Measurements from ENCODE around the gene ARRDC1.
"Not testable (repeated sequence)": the region's sequence is repeated elsewhere in the genome, so short reads cannot be mapped to it uniquely, and the experiment has no call there.

The ARRDC1 gene

GRCh38 chr9:137620048-137620405, 14.5 kb downstream of the ARRDC1 start:
- Mint-ChIP-seq H3K27me3 (ENCODE audit: low read depth, poor library complexity) (peaks cover 2% of the 10 kb centered on the region), H3K4me3 (peak overlapping the region; percentile 95), H3K36me3 (ENCODE audit: low read depth) (peaks cover 23% of the 10 kb centered on the region), H3K27ac (peak overlapping the region; percentile 96), H3K4me1 (peaks cover 40% of the 10 kb centered on the region), H3K9me3 (peaks cover 3% of the 10 kb centered on the region)
- DNase-seq, result no peak
- TF ChIP-seq CTCF (IDR thresholded peaks at IDR 0.05), result no peak

GRCh38 chr9:137620581-137620980, 15.1 kb downstream of the ARRDC1 start:
- Mint-ChIP-seq H3K9me3 (peaks cover 6% of the 10 kb centered on the region), H3K27ac (no peak overlapping the region), H3K27me3 (ENCODE audit: low read depth, poor library complexity) (peaks cover 2% of the 10 kb centered on the region), H3K4me3 (peak overlapping the region; percentile 67), H3K4me1 (peaks cover 40% of the 10 kb centered on the region), H3K36me3 (ENCODE audit: low read depth) (peaks cover 29% of the 10 kb centered on the region)
- no peak for TF ChIP-seq CTCF (IDR thresholded peaks at IDR 0.05)
- no peak for DNase-seq

GRCh38 chr9:137621131-137621757, 15.8 kb downstream of the ARRDC1 start:
- Mint-ChIP-seq H3K4me1 (peaks cover 40% of the 10 kb centered on the region), H3K27ac (no peak overlapping the region), H3K27me3 (ENCODE audit: low read depth, poor library complexity) (peaks cover 2% of the 10 kb centered on the region), H3K9me3 (peaks cover 7% of the 10 kb centered on the region), H3K36me3 (ENCODE audit: low read depth) (peaks cover 31% of the 10 kb centered on the region), H3K4me3 (peak overlapping the region; percentile 67)
- peak; percentile 32 for TF ChIP-seq CTCF (IDR thresholded peaks at IDR 0.05)
- no peak for DNase-seq

- H3K36me3 Mint-ChIP-seq (ENCODE audit: low read depth), result peaks cover 35% of the 10 kb centered on the region
- peak overlapping the region; percentile 48 for H3K27ac Mint-ChIP-seq
- peak overlapping the region; percentile 44 for H3K4me3 Mint-ChIP-seq
- H3K9me3 Mint-ChIP-seq; H3K27me3 Mint-ChIP-seq (ENCODE audit: low read depth, poor library complexity); DNase-seq: not testable (repeated sequence)
- H3K4me1 Mint-ChIP-seq, result peaks cover 42% of the 10 kb centered on the region
Observed at GRCh38 chr9:137622211-137622610, 16.7 kb downstream of the ARRDC1 start.

GRCh38 chr9:137626464-137626863, 21.0 kb downstream of the ARRDC1 start:
- Mint-ChIP-seq H3K4me1 (peaks cover 35% of the 10 kb centered on the region), H3K27me3 (ENCODE audit: low read depth, poor library complexity) (peaks cover 2% of the 10 kb centered on the region), H3K27ac (no peak overlapping the region), H3K9me3 (peaks cover 7% of the 10 kb centered on the region), H3K4me3 (no peak overlapping the region), H3K36me3 (ENCODE audit: low read depth) (peaks cover 46% of the 10 kb centered on the region)
- TF ChIP-seq CTCF (IDR thresholded peaks at IDR 0.05), result no peak
- no peak for DNase-seq

GRCh38 chr9:137627406-137627805, 21.9 kb downstream of the ARRDC1 start:
- not testable (repeated sequence) for H3K27me3 Mint-ChIP-seq (ENCODE audit: low read depth, poor library complexity); H3K9me3 Mint-ChIP-seq; H3K4me3 Mint-ChIP-seq; H3K27ac Mint-ChIP-seq; DNase-seq
- H3K36me3 Mint-ChIP-seq (ENCODE audit: low read depth), result peaks cover 42% of the 10 kb centered on the region
- peaks cover 39% of the 10 kb centered on the region for H3K4me1 Mint-ChIP-seq

- no peak for DNase-seq
- Mint-ChIP-seq H3K4me3 (no peak overlapping the region), H3K36me3 (ENCODE audit: low read depth) (peaks cover 52% of the 10 kb centered on the region), H3K4me1 (peaks cover 50% of the 10 kb centered on the region), H3K27ac (peak overlapping the region; percentile 28), H3K9me3 (peaks cover 4% of the 10 kb centered on the region), H3K27me3 (ENCODE audit: low read depth, poor library complexity) (no peaks in the 10 kb centered on the region)
- TF ChIP-seq CTCF (IDR thresholded peaks at IDR 0.05), result no peak
Observed at GRCh38 chr9:137630126-137630525, 24.6 kb downstream of the ARRDC1 start.

All from nephron progenitor cell (in vitro differentiated cells).